HEK293 (cell line): ENCODE data around the gene HOXB7.
A peak's percentile ranks its signal among the peaks of the same experiment; 100 is the strongest.

Experiments used
- BCL11A ChIP-seq: fragments of 450-650 bp; formaldehyde crosslinking; IDR thresholded peaks from 2 replicates; pipeline ENCODE4 v1.5.1; 2016; ENCODE audit warnings: low read depth, missing biosample characterization, missing genetic modification characterization
- GLI4 ChIP-seq: fragments of 450-650 bp; formaldehyde crosslinking; IDR thresholded peaks from 2 replicates; pipeline ENCODE4 v1.5.1; 2016; ENCODE audit warnings: missing biosample characterization, missing genetic modification characterization
- HOXD13 ChIP-seq: sonication (generic); formaldehyde crosslinking; IDR thresholded peaks from 2 replicates; pipeline ENCODE4 v1.8.0; 2022; ENCODE audit warnings: missing genetic modification reagents, borderline replicate concordance
- IKZF3 ChIP-seq: fragments of 450-650 bp; IDR thresholded peaks from 2 replicates; pipeline ENCODE4 v1.5.0; 2018; ENCODE audit warnings: missing biosample characterization, mild to moderate bottlenecking, missing genetic modification characterization, moderate library complexity
- KLF1 ChIP-seq: fragments of 450-650 bp; formaldehyde crosslinking; IDR thresholded peaks from 2 replicates; pipeline ENCODE4 v1.5.1; 2016; ENCODE audit warnings: missing biosample characterization, missing genetic modification characterization
- MEIS1 ChIP-seq: sonication (generic); formaldehyde crosslinking; IDR thresholded peaks from 2 replicates; pipeline ENCODE4 v1.8.1; 2022; ENCODE audit warnings: missing genetic modification reagents, mild to moderate bottlenecking, borderline replicate concordance
- PRDM10 ChIP-seq: fragments of 450-650 bp; formaldehyde crosslinking; IDR thresholded peaks from 2 replicates; pipeline ENCODE4 v1.5.1; 2016; ENCODE audit warnings: missing biosample characterization, missing genetic modification characterization
- SETDB1 ChIP-seq: IDR thresholded peaks from one replicate; pipeline ENCODE4 v1.6.1; 2017; ENCODE audit warnings: mild to moderate bottlenecking, low read length, moderate library complexity, mixed read lengths; ENCODE audit not compliant: insufficient read length
- ZBTB21 ChIP-seq: fragments of 450-650 bp; formaldehyde crosslinking; IDR thresholded peaks from 2 replicates; pipeline ENCODE4 v1.5.1; 2017; ENCODE audit warnings: missing biosample characterization, missing genetic modification characterization
- ZNF23 ChIP-seq: fragments of 450-650 bp; formaldehyde crosslinking; IDR thresholded peaks from 2 replicates; pipeline ENCODE4 v1.5.1; 2016; ENCODE audit warnings: missing biosample characterization, missing genetic modification characterization, borderline replicate concordance
- ZNF239 ChIP-seq: fragments of 450-650 bp; formaldehyde crosslinking; IDR thresholded peaks from 2 replicates; pipeline ENCODE4 v1.5.1; 2016; ENCODE audit warnings: missing biosample characterization, missing genetic modification characterization
- ZNF350 ChIP-seq: fragments of 450-650 bp; formaldehyde crosslinking; IDR thresholded peaks from 2 replicates; pipeline ENCODE4 v1.5.0; 2017; ENCODE audit warnings: missing biosample characterization, mild to moderate bottlenecking, missing genetic modification characterization
- ZNF391 ChIP-seq: fragments of 450-650 bp; formaldehyde crosslinking; IDR thresholded peaks from 2 replicates; pipeline ENCODE4 v1.5.1; 2016; ENCODE audit warnings: low read depth, missing biosample characterization, missing genetic modification characterization, borderline replicate concordance
- ZNF404 ChIP-seq: fragments of 450-650 bp; formaldehyde crosslinking; IDR thresholded peaks from 2 replicates; pipeline ENCODE4 v1.5.1; 2017; ENCODE audit warnings: missing biosample characterization, missing genetic modification characterization
- ZNF416 ChIP-seq: fragments of 450-650 bp; formaldehyde crosslinking; IDR thresholded peaks from 2 replicates; pipeline ENCODE4 v1.5.1; 2016; ENCODE audit warnings: missing biosample characterization, missing genetic modification characterization
- ZNF423 ChIP-seq: fragments of 450-650 bp; formaldehyde crosslinking; IDR thresholded peaks from 2 replicates; pipeline ENCODE4 v1.5.1; 2016; ENCODE audit warnings: missing biosample characterization, missing genetic modification characterization
- ZNF548 ChIP-seq: fragments of 450-650 bp; formaldehyde crosslinking; IDR thresholded peaks from 2 replicates; pipeline ENCODE4 v1.5.1; 2016; ENCODE audit warnings: missing biosample characterization, missing genetic modification characterization
- ZNF549 ChIP-seq: fragments of 450-650 bp; IDR thresholded peaks from 2 replicates; pipeline ENCODE4 v1.5.1; 2018; ENCODE audit warnings: missing biosample characterization, missing genetic modification characterization, mild to moderate bottlenecking, inconsistent platforms, moderate library complexity
- ZNF639 ChIP-seq: fragments of 450-650 bp; formaldehyde crosslinking; IDR thresholded peaks from 2 replicates; pipeline ENCODE4 v1.5.1; 2016; ENCODE audit warnings: missing biosample characterization, missing genetic modification characterization
- ZNF777 ChIP-seq: fragments of 450-650 bp; formaldehyde crosslinking; IDR thresholded peaks from 2 replicates; pipeline ENCODE4 v1.5.1; 2017; ENCODE audit warnings: missing biosample characterization, missing genetic modification characterization, borderline replicate concordance
- ZSCAN16 ChIP-seq: fragments of 450-650 bp; formaldehyde crosslinking; IDR thresholded peaks from 2 replicates; pipeline ENCODE4 v1.5.1; 2016; ENCODE audit warnings: missing biosample characterization, missing genetic modification characterization
- ZSCAN30 ChIP-seq: fragments of 450-650 bp; IDR thresholded peaks from 2 replicates; pipeline ENCODE4 v1.5.1; 2018; ENCODE audit warnings: missing biosample characterization, mild to moderate bottlenecking, missing genetic modification characterization, moderate library complexity
- TF ChIP-seq, protein P1 (sequence below): sonication (generic); formaldehyde crosslinking; IDR thresholded peaks from 2 replicates; pipeline ENCODE4 v1.8.1; 2022; ENCODE audit warnings: mild to moderate bottlenecking, moderate library complexity, missing genetic modification reagents
- TF ChIP-seq, protein P2 (sequence below): fragments of 450-650 bp; formaldehyde crosslinking; IDR thresholded peaks from 2 replicates; pipeline ENCODE4 v1.5.1; 2017; ENCODE audit warnings: missing biosample characterization, missing genetic modification characterization
- TF ChIP-seq, protein P3 (sequence below): fragments of 450-650 bp; formaldehyde crosslinking; conservative IDR thresholded peaks from 2 replicates; pipeline ENCODE4 v1.5.1; 2016; ENCODE audit warnings: low read depth, missing biosample characterization, missing genetic modification characterization
- TF ChIP-seq, protein P4 (sequence below): fragments of 450-650 bp; formaldehyde crosslinking; IDR thresholded peaks from 2 replicates; pipeline ENCODE4 v1.5.1; 2016; ENCODE audit warnings: missing biosample characterization, missing genetic modification characterization

HOXB7 gene

GRCh38 chr17:48610282-48611211 lies at the start of gene HOXB7 (continued):
- TF ChIP-seq PRDM10 (tag by site-specific recombination) (peak; percentile 85), ZNF239 (no peak), ZSCAN30 (tag by site-specific recombination) (peak; percentile 57; the same call in 1 of the 2 replicates), ZNF549 (tag by site-specific recombination) (no peak), HOXD13 (CRISPR knock-in tag) (no peak), MEIS1 (CRISPR knock-in tag) (no peak), ZNF350 (tag by site-specific recombination) (no peak), ZNF548 (tag by site-specific recombination) (no peak), ZNF639 (tag by site-specific recombination) (no peak), IKZF3 (tag by site-specific recombination) (peak; percentile 79), ZNF404 (tag by site-specific recombination) (no peak), ZNF777 (tag by site-specific recombination) (no peak), ZNF416 (tag by site-specific recombination) (no peak), GLI4 (tag by site-specific recombination) (no peak), SETDB1 (no peak), BCL11A (tag by site-specific recombination) (no peak), ZBTB21 (tag by site-specific recombination) (no peak), KLF1 (tag by site-specific recombination) (0 out of 2 replicates have a peak, but pooled peaks have one; percentile 24), ZSCAN16 (no peak), ZNF391 (no peak), ZNF423 (tag by site-specific recombination) (peak; percentile 76), ZNF23 (tag by site-specific recombination) (no peak)
- TF ChIP-seq, protein P1, sequence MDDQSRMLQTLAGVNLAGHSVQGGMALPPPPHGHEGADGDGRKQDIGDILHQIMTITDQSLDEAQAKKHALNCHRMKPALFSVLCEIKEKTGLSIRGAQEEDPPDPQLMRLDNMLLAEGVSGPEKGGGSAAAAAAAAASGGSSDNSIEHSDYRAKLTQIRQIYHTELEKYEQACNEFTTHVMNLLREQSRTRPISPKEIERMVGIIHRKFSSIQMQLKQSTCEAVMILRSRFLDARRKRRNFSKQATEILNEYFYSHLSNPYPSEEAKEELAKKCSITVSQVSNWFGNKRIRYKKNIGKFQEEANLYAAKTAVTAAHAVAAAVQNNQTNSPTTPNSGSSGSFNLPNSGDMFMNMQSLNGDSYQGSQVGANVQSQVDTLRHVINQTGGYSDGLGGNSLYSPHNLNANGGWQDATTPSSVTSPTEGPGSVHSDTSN (CRISPR knock-in tag): 0 out of 2 replicates have a peak, but pooled peaks have one; percentile 53
- TF ChIP-seq, protein P2, sequence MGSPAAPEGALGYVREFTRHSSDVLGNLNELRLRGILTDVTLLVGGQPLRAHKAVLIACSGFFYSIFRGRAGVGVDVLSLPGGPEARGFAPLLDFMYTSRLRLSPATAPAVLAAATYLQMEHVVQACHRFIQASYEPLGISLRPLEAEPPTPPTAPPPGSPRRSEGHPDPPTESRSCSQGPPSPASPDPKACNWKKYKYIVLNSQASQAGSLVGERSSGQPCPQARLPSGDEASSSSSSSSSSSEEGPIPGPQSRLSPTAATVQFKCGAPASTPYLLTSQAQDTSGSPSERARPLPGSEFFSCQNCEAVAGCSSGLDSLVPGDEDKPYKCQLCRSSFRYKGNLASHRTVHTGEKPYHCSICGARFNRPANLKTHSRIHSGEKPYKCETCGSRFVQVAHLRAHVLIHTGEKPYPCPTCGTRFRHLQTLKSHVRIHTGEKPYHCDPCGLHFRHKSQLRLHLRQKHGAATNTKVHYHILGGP (tag by site-specific recombination): no peak
- TF ChIP-seq, protein P3, sequence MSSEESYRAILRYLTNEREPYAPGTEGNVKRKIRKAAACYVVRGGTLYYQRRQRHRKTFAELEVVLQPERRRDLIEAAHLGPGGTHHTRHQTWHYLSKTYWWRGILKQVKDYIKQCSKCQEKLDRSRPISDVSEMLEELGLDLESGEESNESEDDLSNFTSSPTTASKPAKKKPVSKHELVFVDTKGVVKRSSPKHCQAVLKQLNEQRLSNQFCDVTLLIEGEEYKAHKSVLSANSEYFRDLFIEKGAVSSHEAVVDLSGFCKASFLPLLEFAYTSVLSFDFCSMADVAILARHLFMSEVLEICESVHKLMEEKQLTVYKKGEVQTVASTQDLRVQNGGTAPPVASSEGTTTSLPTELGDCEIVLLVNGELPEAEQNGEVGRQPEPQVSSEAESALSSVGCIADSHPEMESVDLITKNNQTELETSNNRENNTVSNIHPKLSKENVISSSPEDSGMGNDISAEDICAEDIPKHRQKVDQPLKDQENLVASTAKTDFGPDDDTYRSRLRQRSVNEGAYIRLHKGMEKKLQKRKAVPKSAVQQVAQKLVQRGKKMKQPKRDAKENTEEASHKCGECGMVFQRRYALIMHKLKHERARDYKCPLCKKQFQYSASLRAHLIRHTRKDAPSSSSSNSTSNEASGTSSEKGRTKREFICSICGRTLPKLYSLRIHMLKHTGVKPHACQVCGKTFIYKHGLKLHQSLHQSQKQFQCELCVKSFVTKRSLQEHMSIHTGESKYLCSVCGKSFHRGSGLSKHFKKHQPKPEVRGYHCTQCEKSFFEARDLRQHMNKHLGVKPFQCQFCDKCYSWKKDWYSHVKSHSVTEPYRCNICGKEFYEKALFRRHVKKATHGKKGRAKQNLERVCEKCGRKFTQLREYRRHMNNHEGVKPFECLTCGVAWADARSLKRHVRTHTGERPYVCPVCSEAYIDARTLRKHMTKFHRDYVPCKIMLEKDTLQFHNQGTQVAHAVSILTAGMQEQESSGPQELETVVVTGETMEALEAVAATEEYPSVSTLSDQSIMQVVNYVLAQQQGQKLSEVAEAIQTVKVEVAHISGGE (tag by site-specific recombination): peak; percentile 70
- TF ChIP-seq, protein P4, sequence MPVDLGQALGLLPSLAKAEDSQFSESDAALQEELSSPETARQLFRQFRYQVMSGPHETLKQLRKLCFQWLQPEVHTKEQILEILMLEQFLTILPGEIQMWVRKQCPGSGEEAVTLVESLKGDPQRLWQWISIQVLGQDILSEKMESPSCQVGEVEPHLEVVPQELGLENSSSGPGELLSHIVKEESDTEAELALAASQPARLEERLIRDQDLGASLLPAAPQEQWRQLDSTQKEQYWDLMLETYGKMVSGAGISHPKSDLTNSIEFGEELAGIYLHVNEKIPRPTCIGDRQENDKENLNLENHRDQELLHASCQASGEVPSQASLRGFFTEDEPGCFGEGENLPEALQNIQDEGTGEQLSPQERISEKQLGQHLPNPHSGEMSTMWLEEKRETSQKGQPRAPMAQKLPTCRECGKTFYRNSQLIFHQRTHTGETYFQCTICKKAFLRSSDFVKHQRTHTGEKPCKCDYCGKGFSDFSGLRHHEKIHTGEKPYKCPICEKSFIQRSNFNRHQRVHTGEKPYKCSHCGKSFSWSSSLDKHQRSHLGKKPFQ (tag by site-specific recombination): no peak
